SK-N-MC (cell line): Measurements from ENCODE around the gene RGS6.

Experiments used
- DNase-seq: peaks from one replicate; pipeline ENCODE4 v3.0.0-alpha.2; 2011; ENCODE audit warnings: low read depth, low spot score
- H3K27ac ChIP-seq: fragments of 200-600 bp; sonication (generic); 2 replicates; pipeline ENCODE4 v1.5.1; 2016; ENCODE audit warnings: mixed run types
- H3K36me3 ChIP-seq: fragments of 200-600 bp; sonication (generic); 2 replicates; pipeline ENCODE4 v1.6.1; 2017; ENCODE audit warnings: antibody characterized with exemption, low read length, mixed read lengths; ENCODE audit not compliant: insufficient read depth
- H3K4me3 ChIP-seq: fragments of 200-600 bp; sonication (generic); 2 replicates; pipeline ENCODE4 v1.5.1; 2016
- H3K9ac ChIP-seq: fragments of 200-600 bp; sonication (generic); 2 replicates; pipeline ENCODE4 v1.8.0; 2017; ENCODE audit warnings: mixed run types, mixed read lengths; ENCODE audit not compliant: insufficient read length
- H3K9me3 ChIP-seq: fragments of 200-600 bp; sonication (generic); 2 replicates; pipeline ENCODE4 v1.6.1; 2017; ENCODE audit warnings: low read depth, mild to moderate bottlenecking, antibody characterized with exemption, low read length, moderate library complexity, mixed read lengths
- EZH2 ChIP-seq: fragments of 200-600 bp; sonication (generic); IDR thresholded peaks from one replicate; pipeline ENCODE4 v1.6.1; 2017; ENCODE audit warnings: antibody characterized with exemption
- FOXP2 ChIP-seq: optimal IDR thresholded peaks from 2 replicates; pipeline ENCODE3; 2011; ENCODE audit warnings: mild to moderate bottlenecking, moderate library complexity; ENCODE audit not compliant: insufficient read depth; ENCODE audit errors: extremely low read length, control extremely low read depth
- POLR2AphosphoS5 ChIP-seq: IDR thresholded peaks from 2 replicates; pipeline ENCODE4 v1.6.1; 2012; ENCODE audit warnings: mild to moderate bottlenecking, low read depth, low read length, borderline replicate concordance

The RGS6 gene

DNA sequence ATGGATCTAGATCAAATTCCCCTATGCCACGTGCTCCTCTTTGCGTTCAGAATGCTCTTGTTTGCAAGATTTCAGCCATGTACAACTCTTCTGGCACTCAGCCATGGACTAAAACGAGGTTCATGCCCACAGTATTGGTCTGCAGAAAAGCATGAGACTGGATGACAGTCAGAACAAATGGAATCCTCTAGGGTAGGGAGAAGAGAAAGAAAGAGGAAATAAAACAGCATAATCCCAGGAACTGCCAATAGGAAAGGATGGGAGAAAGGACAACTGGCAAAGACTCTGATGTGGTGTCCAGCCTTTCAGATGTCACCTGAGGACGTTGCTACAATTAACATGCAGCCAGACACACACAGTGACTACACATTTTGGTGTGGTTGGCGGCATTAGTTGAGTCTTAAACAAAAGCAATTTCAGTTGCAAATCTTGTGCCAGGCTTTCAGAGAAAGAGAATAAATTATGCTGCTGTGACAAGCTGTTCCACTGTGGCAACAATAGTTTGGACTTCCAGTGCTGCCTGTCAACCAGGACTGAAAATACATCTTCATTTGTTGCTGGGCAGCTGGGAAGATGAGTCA is 338.0 kb downstream of the RGS6 start:
- no peaks in the 10 kb centered on the region for H3K36me3 ChIP-seq
- H3K4me3 ChIP-seq: no peak overlapping the region
- H3K27ac ChIP-seq: no peak overlapping the region
- no peak for DNase-seq
- TF ChIP-seq EZH2 (no peak), POLR2AphosphoS5 (no peak), FOXP2 (no peak)
- no peaks in the 10 kb centered on the region for H3K9me3 ChIP-seq
- H3K9ac ChIP-seq: no peak overlapping the region

- no peaks in the 10 kb centered on the region for H3K36me3 ChIP-seq
- no peak overlapping the region for H3K27ac ChIP-seq
- H3K4me3 ChIP-seq: no peak overlapping the region
- no peak for DNase-seq
- no peaks in the 10 kb centered on the region for H3K9me3 ChIP-seq
- H3K9ac ChIP-seq: no peak overlapping the region
- TF ChIP-seq FOXP2 (no peak), POLR2AphosphoS5 (no peak), EZH2 (no peak)
Observed at GRCh38 chr14:72270749-72271148, 338.5 kb downstream of the RGS6 start.

GRCh38 chr14:72275242-72275641 is 343.0 kb downstream of the RGS6 start:
- DNase-seq: no peak
- Histone ChIP-seq H3K4me3 (no peak overlapping the region), H3K36me3 (no peaks in the 10 kb centered on the region), H3K9ac (no peak overlapping the region), H3K9me3 (no peaks in the 10 kb centered on the region), H3K27ac (no peak overlapping the region)
- TF ChIP-seq EZH2: no peak
- TF ChIP-seq POLR2AphosphoS5: no peak

GRCh38 chr14:72278316-72278715 is 346.1 kb downstream of the RGS6 start:
- Histone ChIP-seq H3K4me3 (no peak overlapping the region), H3K27ac (no peak overlapping the region), H3K36me3 (no peaks in the 10 kb centered on the region), H3K9me3 (no peaks in the 10 kb centered on the region), H3K9ac (no peak overlapping the region)
- no peak for DNase-seq
- no peak for TF ChIP-seq FOXP2
- no peak for TF ChIP-seq POLR2AphosphoS5
- TF ChIP-seq EZH2: no peak

GRCh38 chr14:72284176-72284575 is 351.9 kb downstream of the RGS6 start:
- H3K4me3 ChIP-seq: no peak overlapping the region
- DNase-seq: no peak
- no peak overlapping the region for H3K9ac ChIP-seq
- no peak overlapping the region for H3K27ac ChIP-seq
- TF ChIP-seq FOXP2 (no peak), EZH2 (no peak), POLR2AphosphoS5 (no peak)
- H3K9me3 ChIP-seq: no peaks in the 10 kb centered on the region
- no peaks in the 10 kb centered on the region for H3K36me3 ChIP-seq

DNA sequence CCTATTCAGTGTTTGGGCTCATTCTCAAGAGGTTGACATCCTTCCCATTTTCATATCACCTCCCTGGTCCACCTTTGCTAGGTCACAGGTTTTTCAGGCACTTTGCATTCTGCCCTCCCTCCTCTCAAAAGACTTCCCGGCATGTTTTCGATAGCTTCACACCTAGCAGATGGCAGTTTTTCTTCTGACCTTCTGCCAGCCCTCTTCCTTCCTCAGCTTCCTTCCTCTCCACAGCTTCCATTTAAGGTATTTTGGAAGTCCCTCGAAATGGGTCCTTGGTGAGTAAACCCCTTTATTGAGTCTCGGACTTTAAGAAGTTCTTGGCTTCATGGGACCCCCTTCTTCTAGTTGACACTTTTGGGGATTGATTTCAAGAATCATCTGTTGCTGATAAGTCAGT is 358.0 kb downstream of the RGS6 start:
- DNase-seq: no peak
- Histone ChIP-seq H3K27ac (no peak overlapping the region), H3K36me3 (no peaks in the 10 kb centered on the region), H3K9ac (no peak overlapping the region), H3K9me3 (no peaks in the 10 kb centered on the region), H3K4me3 (no peak overlapping the region)
- TF ChIP-seq EZH2 (no peak), FOXP2 (no peak), POLR2AphosphoS5 (no peak)

DNA sequence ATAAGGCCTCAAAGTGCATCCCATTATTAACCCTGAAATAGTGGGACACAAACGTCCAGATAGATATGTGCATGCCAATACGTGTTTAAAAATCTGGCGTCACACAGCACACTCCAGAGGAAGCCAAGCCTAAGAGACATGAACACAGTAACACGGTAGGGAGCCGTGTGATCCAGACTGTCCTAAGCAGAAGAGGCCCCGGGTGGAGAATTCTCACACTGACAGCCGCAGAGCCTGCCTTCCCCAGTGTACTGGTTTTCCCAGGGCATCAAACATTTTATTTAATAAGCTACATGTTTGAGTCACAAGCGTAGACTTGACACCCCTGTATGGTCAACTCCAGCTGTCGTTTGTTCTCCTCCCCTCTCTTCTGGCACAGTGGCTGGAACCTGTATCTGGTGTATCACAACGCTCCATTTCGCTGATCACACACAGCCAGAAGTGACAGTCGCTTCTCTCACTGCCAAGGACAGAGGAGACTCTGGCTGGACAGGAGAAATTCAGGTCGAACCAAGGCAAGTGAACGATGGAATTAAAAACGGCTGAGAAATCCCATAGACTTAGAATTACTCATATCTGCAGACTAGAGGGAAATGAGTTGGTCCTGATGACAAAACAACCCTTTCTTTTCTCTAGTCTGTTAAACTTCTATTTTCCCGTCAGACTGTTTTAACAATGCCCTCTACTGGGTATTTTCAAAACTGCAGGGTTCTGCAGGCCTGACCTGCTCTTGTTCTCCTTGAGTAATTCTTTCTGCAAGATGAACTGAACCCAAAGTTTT is 359.9 kb downstream of the RGS6 start:
- no peaks in the 10 kb centered on the region for H3K36me3 ChIP-seq
- no peak for TF ChIP-seq FOXP2
- no peak for TF ChIP-seq EZH2
- no peak for TF ChIP-seq POLR2AphosphoS5
- no peak overlapping the region for H3K9ac ChIP-seq
- no peak overlapping the region for H3K27ac ChIP-seq
- peak overlapping the region; percentile 27; the same call in 1 of the 2 replicates for H3K4me3 ChIP-seq
- peak; percentile 74 for DNase-seq
- no peaks in the 10 kb centered on the region for H3K9me3 ChIP-seq

GRCh38 chr14:72292689-72293024 is 360.4 kb downstream of the RGS6 start:
- H3K36me3 ChIP-seq: no peaks in the 10 kb centered on the region
- H3K27ac ChIP-seq: no peak overlapping the region
- H3K9me3 ChIP-seq: no peaks in the 10 kb centered on the region
- no peak for DNase-seq
- H3K4me3 ChIP-seq: no peak overlapping the region
- no peak for TF ChIP-seq POLR2AphosphoS5
- TF ChIP-seq FOXP2: no peak
- TF ChIP-seq EZH2: no peak
- no peak overlapping the region for H3K9ac ChIP-seq
